HFF-Myc (cell line): ENCODE measurements around the gene AMBN.

ENCODE experiments used
- DNase-seq: peaks from one replicate; pipeline ENCODE4 v3.0.0-alpha.2; 2011; ENCODE audit warnings: low read depth; ENCODE audit errors: extremely low read depth
- H3K4me3 ChIP-seq: replicated peaks from 2 replicates; pipeline ENCODE4 v1.5.1; 2011; ENCODE audit warnings: low read depth, mild to moderate bottlenecking, control low read depth, low read length
- TF ChIP-seq, protein P1 (sequence below): IDR thresholded peaks from 2 replicates; pipeline ENCODE4 v1.5.1; 2012; ENCODE audit warnings: mild to moderate bottlenecking, low read depth, low read length, control low read depth; ENCODE audit errors: missing control alignments

The AMBN gene

DNA sequence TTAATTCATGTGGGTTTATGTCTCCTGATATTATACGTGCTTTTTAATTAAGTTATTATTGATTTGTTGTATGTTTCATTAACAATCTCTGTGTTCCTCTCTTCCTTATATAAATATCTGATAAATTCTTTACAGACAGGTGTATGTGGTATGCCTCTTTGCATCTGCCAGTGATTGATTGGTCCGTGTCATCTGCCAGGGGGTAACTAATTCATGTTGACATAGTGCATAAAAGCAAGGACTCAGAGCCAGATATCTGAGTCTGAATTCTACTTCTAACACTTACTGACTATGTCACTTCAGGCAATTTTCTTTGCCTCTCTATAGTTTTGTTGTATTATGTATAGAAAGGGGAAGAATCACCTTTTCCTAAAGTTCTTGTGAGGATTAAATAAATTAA, 5.2 kb upstream of the AMBN start:
- TF ChIP-seq, protein P1, sequence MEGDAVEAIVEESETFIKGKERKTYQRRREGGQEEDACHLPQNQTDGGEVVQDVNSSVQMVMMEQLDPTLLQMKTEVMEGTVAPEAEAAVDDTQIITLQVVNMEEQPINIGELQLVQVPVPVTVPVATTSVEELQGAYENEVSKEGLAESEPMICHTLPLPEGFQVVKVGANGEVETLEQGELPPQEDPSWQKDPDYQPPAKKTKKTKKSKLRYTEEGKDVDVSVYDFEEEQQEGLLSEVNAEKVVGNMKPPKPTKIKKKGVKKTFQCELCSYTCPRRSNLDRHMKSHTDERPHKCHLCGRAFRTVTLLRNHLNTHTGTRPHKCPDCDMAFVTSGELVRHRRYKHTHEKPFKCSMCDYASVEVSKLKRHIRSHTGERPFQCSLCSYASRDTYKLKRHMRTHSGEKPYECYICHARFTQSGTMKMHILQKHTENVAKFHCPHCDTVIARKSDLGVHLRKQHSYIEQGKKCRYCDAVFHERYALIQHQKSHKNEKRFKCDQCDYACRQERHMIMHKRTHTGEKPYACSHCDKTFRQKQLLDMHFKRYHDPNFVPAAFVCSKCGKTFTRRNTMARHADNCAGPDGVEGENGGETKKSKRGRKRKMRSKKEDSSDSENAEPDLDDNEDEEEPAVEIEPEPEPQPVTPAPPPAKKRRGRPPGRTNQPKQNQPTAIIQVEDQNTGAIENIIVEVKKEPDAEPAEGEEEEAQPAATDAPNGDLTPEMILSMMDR, result no peak
- no peak for DNase-seq
- H3K4me3 ChIP-seq, result no peak overlapping the region

- TF ChIP-seq, protein P1, result no peak
- no peak overlapping the region for H3K4me3 ChIP-seq
- DNase-seq, result no peak
Observed at GRCh38 chr4:70589785-70590184, 2.3 kb upstream of the AMBN start.

GRCh38 chr4:70594196-70594595, 2.1 kb downstream of the AMBN start:
- H3K4me3 ChIP-seq, result no peak overlapping the region
- no peak for DNase-seq
- TF ChIP-seq, protein P1, result no peak

GRCh38 chr4:70600305-70600704, 8.2 kb downstream of the AMBN start:
- TF ChIP-seq, protein P1, result no peak
- DNase-seq, result no peak
- H3K4me3 ChIP-seq, result no peak overlapping the region

- no peak overlapping the region for H3K4me3 ChIP-seq
- TF ChIP-seq, protein P1, result no peak
- DNase-seq, result no peak
Observed at GRCh38 chr4:70600977-70601376, 8.9 kb downstream of the AMBN start.

- DNase-seq, result peak; percentile 15
- TF ChIP-seq, protein P1, result peak; percentile 77
- no peak overlapping the region for H3K4me3 ChIP-seq
Observed at GRCh38 chr4:70601422-70602039, 9.5 kb downstream of the AMBN start.

DNA sequence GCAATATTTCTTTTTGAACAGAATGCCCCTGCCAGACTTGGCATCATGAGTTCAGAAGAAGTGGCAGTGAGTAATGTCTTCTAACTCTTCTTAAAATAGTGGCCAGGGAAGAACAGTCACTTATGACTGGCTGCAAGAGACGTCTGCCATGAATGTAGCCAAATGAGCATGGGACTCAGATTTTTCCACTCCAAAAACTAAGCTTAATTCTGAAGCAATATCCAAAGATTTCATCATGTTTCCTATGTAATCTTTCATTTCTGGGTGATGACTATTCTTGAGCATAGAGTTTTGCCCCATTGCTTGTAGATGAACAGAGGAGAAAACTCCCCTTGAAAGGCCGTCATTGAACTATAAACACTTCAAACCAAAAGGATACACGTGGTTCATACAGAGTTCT, 11.8 kb downstream of the AMBN start:
- TF ChIP-seq, protein P1, result no peak
- no peak overlapping the region for H3K4me3 ChIP-seq
- no peak for DNase-seq
